NAMALWA (cell line): Measurements from ENCODE around the gene NOC4L.

Experiments
- DNase-seq: peaks from one replicate; pipeline ENCODE4 v3.0.0-alpha.2; 2015; ENCODE audit warnings: low spot score

The NOC4L gene

GRCh38 chr12:132197581-132198354 is 53.5 kb downstream of the NOC4L start:
- no peak for DNase-seq

- no peak for DNase-seq
These were observed 54.8 kb downstream of the NOC4L start for GRCh38 chr12:132199101-132199500.

DNA sequence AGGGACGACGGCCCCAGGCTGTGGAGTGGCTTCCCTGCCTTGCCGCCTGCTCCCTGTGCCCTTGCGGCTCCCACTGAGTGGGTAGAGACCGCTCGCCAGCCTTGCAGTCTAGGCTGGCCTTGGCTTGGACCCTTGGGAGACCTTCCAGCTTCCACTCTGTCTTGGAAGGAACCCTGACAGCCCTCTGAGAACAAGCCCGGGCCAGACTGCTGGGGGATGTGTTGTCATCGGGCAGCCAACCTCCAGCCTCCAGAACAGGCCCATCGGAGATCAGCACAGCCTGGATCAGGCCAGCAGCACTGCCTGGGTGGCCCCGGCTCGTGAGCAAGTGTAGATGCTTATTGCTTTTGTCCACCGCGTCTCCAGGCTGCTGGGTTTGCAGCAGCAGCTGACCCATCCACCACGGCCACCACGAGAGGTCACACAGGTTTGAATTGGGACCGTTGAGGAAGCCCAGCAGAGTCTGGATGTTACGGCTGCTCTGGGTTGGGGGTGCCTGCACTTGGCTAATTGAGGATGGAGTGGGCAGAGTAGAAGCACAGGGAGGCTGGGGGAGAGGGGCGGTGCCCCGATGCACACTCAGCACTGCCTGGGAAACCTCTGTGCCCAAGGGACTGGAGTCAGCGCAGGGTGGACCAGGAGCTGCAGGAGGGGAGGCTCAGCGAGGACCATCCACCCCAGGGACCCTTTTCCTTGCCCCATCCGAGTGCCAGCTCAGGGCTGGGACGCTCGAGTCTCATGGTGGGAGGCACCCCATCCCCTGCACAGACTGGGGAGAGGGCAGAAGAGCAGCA is 55.5 kb downstream of the NOC4L start:
- DNase-seq: no peak

- no peak for DNase-seq
These were observed 56.5 kb downstream of the NOC4L start for GRCh38 chr12:132200800-132201199.

DNA sequence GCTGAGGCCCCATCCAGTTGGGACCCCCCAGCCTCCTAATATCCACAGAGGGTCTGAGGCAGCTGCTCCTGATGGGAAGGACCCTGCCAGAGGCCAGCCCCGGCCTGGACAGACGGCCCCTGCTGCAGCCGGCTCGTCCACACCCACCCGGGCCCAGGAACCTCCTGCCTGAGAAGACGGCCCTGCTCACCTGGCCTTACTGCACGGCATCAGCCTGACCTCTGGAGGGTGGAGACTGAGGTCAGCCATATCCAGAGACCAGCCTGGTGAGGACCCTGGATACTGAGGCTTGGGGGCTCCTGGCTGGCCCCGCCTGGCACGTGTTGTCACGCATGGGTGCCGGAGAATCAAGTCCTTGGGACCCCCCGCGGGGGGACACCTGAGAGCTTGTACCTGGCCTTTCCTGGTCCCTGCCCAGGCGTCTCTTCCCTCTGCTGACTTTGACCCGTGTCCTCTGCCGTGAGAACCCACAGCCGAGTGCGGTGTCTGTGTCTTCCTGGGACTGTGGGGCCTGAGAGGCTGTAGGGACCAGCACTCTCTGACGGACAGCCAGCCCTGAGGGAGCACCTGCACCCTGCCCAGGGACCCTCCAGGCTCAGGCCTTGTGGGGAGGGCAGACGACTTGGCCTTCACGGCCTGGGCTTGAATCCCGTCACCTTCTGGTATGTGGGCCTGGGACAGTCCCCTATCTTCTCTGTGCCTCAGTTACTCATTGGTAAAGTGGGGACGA is 57.3 kb downstream of the NOC4L start:
- DNase-seq: no peak
